Renal cortex interstitium (tissue), 11 donors: ENCODE data around the gene ATG4C. TPM values are rescaled to one million over a fixed set of nuclear protein-coding genes. Genes with fewer than 3 reads are reported as not detected.
"Not testable (repeated sequence)": the region's sequence is repeated elsewhere in the genome, so short reads cannot be mapped to it uniquely, and the experiment has no call there.

Experiments
- DNase-seq, 11 donors: peaks; one replicate each; pipeline ENCODE4 v3.0.0-alpha.2; 2013; ENCODE audit warnings: low read depth in 9 of 11, low spot score in 4 of 11; ENCODE audit errors: extremely low read depth in 1 of 11
- polyA plus RNA-seq, 3 donors: library from polyadenylated mRNA; unstranded; fragments of 120-200 nt; gene quantifications; one replicate each; pipeline ENCODE4 v1.2.1, GENCODE V29; 2013; ENCODE audit not compliant: insufficient read length in 3 of 3

The ATG4C gene
- polyA plus RNA-seq, 3 donors, result 16.5 to 20.5 (median 20.4) TPM

GRCh38 chr1:62762027-62762426 lies 21.9 kb upstream of the ATG4C start:
- not testable (repeated sequence) for DNase-seq

- DNase-seq, result no peak
Measured at GRCh38 chr1:62765981-62766380, 18.0 kb upstream of the ATG4C start.

DNA sequence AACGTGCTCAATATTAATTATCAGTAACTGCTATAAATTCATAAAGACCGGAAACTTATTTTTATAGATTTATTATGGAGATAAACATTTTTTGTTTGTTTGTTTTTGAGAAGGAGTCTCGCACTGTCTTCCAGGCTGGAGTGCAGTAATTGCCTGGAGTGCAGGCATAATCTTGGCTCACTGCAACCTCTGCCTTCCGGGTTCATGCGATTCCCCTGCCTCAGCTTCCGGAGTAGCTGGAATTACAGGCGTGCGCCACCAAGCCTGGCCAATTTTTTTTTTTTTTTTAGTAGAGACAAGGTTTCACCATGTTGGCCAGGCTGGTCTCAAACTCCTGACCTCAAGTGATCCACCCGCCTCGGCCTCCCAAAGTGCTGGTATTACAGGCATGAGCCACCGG lies 15.4 kb upstream of the ATG4C start:
- not testable (repeated sequence) for DNase-seq

DNA sequence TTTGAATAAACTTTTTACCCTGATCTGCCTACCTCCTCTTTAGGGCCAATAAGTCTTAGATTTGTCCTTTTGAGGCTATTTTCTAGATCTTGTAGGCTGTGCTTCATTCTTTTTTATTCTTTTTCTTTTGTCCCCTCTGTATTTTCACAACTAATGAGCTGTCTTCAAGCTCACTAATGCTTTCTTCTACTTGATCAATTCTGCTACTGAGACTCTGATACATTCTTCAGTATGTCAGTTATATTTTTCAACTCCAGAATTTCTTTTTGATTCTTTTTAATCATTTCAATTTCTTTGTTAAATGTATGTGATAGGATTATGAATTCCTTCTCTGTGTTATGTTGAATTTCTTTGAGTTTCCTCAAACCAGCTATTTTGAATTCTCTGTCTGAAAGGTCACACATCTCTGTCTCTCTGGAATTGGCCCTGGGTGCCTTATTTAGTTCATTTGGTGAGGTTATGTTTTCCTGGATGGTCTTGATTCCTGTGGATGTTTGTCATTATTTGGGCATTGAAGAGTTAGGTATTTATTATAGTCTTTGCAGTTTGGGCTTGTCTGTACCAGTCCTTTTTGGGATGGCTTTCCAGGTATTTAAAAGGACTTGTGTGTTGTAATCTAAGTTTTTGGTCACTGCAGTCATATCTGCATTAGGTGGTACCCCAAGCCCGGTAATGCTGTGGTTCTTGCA lies 11.2 kb upstream of the ATG4C start:
- DNase-seq, result no peak

DNA sequence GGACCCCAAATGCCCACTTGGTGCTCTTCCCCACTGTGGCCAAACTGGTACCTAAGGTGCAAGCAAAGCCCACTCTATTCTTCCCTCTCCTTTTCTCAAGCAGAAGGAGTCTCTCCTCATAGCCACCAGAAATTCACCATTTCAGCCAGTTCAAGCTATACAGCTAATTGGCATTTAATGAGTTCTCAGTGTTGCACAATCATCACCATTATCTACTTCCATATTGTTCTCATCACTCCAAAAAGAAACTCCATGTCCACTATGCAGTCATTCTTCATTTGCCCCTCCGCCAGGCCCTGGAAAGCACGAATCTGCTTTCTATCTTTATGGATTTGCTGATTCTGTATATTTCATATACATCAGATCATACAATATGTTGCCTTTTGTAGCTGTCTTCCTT lies 9.9 kb upstream of the ATG4C start:
- DNase-seq, result no peak

GRCh38 chr1:62774971-62775595 lies 8.8 kb upstream of the ATG4C start:
- DNase-seq, result no peak

DNA sequence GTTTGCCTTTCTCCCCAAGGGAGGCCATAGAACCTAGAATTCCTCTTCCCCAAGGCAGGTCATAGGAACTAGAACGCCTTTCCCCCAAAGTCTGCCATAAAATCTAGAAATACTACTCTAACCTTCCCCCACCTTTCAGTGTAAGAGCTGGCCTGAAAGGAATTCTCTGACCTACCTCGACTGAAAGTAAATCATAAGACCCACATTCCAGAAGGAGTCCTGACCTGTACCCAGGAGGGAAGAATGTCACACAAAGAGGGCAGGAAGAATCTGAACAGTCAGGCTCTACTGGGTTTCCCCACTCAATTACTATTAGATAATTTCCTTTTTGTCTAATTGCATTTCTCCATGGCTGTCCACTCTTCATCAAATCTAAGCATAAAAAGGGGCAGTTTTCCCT lies 5.7 kb upstream of the ATG4C start:
- DNase-seq, result no peak

DNA sequence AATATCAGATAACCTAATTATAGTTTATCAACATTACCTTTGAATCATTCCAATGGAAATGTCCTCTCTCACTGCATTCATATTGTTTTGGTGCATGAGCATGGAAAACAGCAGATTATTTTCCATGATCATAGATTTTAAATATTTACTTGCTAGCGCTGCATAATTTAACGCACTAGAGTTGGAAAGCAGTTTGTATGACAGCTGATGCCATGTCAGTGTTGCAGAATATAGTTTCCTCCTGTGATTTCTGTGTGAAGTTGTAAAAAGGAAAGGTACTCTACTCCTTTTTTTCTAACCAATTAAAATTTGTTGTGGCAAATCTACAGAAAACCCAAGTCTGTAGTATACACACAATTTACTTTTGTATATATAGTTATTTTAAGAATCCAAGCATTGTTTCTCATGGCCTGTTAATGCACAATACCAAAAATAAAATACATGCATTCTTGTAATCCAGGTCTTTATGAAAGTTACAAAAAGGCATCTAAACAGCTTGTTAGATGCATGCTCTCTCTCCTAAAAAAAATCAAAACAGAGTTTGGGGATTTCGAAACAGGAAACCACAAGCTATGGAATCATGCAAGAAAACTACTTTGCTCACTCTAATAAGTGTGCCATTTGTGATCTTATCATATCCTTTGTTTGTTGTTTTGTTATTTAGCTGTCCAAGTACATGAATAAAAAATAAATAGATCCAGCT lies 1.9 kb upstream of the ATG4C start:
- DNase-seq, result no peak

DNA sequence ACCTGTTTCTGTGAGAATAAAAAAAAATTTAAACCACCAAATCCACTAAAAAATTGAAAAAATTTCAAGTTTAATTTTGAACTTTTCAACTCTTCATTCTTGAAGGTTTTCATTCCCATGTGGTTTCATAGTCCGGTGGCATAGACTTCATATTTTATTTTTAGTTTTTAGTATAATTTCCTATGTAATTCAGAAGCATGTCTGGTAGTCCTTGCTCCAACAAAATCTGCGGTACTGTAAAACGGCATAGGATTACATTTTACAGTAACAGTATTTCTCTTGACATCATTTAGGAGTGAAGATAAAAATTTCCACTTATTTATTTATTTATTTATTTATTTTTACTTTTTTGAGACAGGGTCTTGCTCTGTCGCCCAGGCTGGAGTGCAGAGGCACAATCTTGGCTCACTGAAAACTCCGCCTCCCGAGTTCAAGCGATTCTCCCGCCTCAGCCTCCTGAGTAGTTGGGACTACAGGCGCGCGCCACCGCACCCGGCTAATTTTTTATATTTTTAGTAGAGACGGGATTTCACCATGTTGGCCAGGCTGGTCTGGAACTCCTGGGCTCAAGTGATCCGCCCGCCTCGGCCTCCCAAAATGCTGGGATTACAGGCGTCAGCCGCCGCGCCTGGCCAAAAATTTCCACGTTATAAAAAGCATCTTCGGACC lies 1.3 kb upstream of the ATG4C start:
- DNase-seq, result not testable (repeated sequence)

- DNase-seq, result peak in 2 of 11 donors; percentile 3 to 39
Measured at GRCh38 chr1:62784509-62785365, 805 bp downstream of the ATG4C start.

DNA sequence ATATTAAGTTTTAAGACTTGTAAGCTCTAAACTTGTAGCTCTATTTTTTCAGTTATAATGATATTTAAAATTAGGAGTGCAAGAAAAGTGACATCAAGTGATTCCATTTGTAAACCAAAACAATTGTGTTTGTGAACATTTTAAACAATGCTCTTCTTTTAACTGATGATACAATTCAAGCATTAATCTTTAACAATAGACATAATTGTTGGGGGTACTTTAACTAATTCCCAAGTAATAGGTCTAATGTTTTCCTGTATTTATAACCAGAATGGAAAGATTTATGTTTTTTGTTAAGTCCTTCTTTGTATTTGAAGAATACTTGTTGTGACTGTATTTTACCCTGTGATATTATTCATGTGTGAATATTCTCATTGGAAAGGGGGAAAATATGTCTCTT lies 6.8 kb downstream of the ATG4C start:
- no peak for DNase-seq

DNA sequence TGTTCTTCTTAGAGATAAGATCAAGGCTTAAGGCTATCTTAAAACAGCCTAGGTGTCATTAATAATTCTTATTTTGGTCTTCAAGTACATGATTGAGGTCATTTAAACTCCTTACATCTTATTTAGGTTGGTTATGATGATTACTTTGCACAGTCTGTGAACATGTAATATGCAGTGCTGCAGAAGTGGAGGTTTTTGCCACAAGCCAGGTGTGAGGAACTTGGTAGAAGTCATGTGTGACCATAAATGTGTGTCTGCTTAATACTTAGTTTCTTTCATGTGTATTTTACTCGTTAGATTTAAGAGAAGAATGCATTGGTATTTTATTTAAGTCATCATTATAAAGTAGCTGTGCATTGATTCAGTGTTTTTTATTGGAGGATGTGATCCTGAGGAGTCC lies 10.1 kb downstream of the ATG4C start:
- DNase-seq, result no peak

DNA sequence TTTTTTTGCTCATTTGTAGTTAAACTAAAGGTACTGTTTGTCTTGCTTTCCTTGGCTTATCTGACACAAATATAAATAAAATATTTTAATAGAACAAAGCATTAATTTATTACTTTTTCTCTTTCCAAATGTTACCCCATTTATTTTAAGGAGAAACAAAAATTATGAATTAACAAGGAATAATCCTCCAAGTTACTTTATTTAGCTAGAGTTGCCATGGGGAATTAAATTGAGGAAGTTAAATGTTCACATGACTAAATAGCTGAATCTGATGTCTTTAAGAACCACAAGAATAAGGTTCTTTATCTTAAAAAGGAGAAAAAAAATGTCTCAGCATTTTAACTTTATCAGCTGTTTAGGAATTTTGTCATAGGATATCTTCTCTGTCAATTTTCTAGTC lies 12.3 kb downstream of the ATG4C start:
- DNase-seq, result no peak

- no peak for DNase-seq
Measured at GRCh38 chr1:62799688-62800087, 15.8 kb downstream of the ATG4C start.

- DNase-seq, result no peak
Measured at GRCh38 chr1:62800281-62800680, 16.3 kb downstream of the ATG4C start.

DNA sequence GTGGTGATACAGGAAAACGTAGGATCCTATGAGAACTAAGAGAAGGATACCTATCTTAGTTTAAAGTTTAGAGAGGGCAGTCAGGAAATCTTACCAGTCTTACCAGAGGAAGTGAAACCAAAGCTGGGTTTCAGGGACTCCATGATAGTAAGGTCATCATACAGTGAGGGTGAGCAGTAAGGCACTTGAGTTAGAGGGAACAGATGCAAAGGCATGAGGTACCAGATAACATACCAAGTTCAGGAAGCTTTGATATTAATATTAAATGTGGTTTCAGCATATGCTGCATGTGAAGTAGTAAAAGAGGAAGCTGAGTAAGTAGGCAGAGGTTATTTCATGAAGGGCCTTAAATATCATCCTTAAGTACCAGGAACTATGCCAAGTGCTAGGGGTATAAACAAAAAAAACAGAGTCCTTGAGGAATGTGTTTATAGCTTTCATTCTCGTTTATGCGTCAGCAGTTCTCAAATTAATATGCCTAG lies 16.9 kb downstream of the ATG4C start:
- DNase-seq, result no peak

- no peak for DNase-seq
Measured at GRCh38 chr1:62809788-62810187, 25.9 kb downstream of the ATG4C start.

DNA sequence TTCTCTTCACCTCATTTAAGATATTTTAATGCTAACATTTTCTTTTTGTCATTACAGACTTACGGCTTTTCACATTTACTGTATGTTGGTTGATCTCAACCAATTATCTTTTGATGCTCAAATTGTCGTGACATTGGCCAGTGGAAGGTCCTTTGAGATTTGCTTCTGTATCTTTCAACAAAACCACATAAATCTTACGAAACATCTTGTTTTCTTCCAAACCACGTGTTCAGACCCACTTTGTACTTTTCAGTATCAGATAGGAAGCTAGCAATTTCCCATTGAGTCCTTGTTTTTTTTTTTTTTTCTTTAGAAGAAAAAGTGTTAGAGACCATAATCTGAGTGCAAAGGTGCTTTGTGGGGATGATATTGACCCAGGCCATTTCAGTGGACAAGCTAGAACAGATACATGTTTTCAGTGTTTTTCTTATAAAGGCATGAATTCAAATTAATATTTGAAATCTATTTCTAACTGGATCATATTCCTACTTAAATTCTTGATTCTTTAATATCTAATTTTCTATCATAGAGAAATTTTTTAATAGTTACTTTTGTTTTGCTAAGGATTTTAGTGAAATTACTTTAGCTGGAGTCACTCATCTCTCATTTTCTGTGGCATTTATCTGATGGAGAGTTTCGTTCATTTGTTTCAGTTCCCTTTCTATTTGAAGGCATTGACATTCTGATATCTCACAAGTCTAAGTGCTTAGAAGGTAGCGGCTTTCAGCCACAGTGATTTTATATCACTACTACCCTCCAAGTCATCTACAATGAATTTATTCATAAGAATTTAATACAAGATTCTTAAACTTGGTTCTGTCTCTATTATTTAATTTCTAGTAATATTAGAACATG lies 26.7 kb downstream of the ATG4C start:
- no peak for DNase-seq
